Smooth muscle cell of trachea (primary cell): ENCODE data around the gene ZNF132. TPM values are rescaled to one million over a fixed set of nuclear protein-coding genes. Genes with fewer than 3 reads are reported as not detected.

Source experiments
- total RNA-seq: library from RNA; depleted of rRNA; stranded (reverse); fragments of >200 nt; gene quantifications from 2 replicates; pipeline ENCODE4 v1.2.1, GENCODE V29; 2014

ZNF132 gene
- 12.7 and 14.4 TPM in 2 replicates for total RNA-seq

GRCh38 chr19:58439576-58440554, at the start of gene ZNF132:
TSS of gene ZNF132 (minus strand) at chr19:58440153. CDS start at chr19:58439821, 332 bp downstream.

GRCh38 chr19:58475714-58476497, 36.0 kb upstream of the ZNF132 start, which contains the start of gene ZNF446:
TSS of gene ZNF446 (plus strand) at chr19:58476352. CDS start at chr19:58477219, 867 bp downstream.

GRCh38 chr19:58466760-58467589, 27.0 kb upstream of the ZNF132 start, which contains the start of gene ZNF324:
TSS of gene ZNF324 (plus strand) at chr19:58467080. CDS start at chr19:58469186, 2,106 bp downstream.

GRCh38 chr19:58451358-58452101, 11.6 kb upstream of the ZNF132 start, which contains the start of gene ZNF324B:
TSS of gene ZNF324B (plus strand) at chr19:58451622. CDS start at chr19:58453702, 2,080 bp downstream.

GRCh38 chr19:58408152-58409009, 31.6 kb downstream of the ZNF132 start, which contains the start of gene ZNF584:
TSS of gene ZNF584 (plus strand) at chr19:58408649. CDS start at chr19:58409148, 499 bp downstream.

GRCh38 chr19:58395220-58395978, 44.6 kb downstream of the ZNF132 start, which contains the start of gene RNF225:
TSS of gene RNF225 (plus strand) at chr19:58395656. CDS start at chr19:58396090, 434 bp downstream.

GRCh38 chr19:58386576-58387337, 53.2 kb downstream of the ZNF132 start, which contains the start of gene RPS5:
TSS of gene RPS5 (plus strand) at chr19:58387269. CDS start at chr19:58388138, 869 bp downstream.

Other genes with a start within 250 kb of the ZNF132 start
- gene ZNF544, start 211.2 kb downstream of the ZNF132 start, total RNA-seq: 35.9 and 40.7 TPM in 2 replicates
- 4.9 and 6.1 TPM in 2 replicates for gene ZNF8, start 161.2 kb downstream of the ZNF132 start, total RNA-seq
- gene ERVK3-1, start 134.8 kb downstream of the ZNF132 start, total RNA-seq: 22.2 and 40.7 TPM in 2 replicates
- gene ZSCAN22, start 113.2 kb downstream of the ZNF132 start, total RNA-seq: 3.2 and 3.3 TPM in 2 replicates
- 10.6 and 26.5 TPM in 2 replicates for gene A1BG, start 86.7 kb downstream of the ZNF132 start, total RNA-seq
- 0.87 and 2.0 TPM in 2 replicates for gene ZNF497, start 77.4 kb downstream of the ZNF132 start, total RNA-seq
- 3.2 and 3.8 TPM in 2 replicates for gene ZNF837, start 59.1 kb downstream of the ZNF132 start, total RNA-seq
- gene RPS5, start 52.9 kb downstream of the ZNF132 start, total RNA-seq: 1,695 and 1,835 TPM in 2 replicates
- gene RNF225, start 44.5 kb downstream of the ZNF132 start, total RNA-seq: 0.66 TPM in 1 of 2 replicates, not detected in the other
- gene ZNF584, start 31.5 kb downstream of the ZNF132 start, total RNA-seq: 18.5 and 33.2 TPM in 2 replicates
- gene ZNF324B, start 11.5 kb upstream of the ZNF132 start, total RNA-seq: 8.4 and 12.1 TPM in 2 replicates
- gene ZNF324, start 26.9 kb upstream of the ZNF132 start, total RNA-seq: 15.4 and 20.5 TPM in 2 replicates
- 11.2 and 15.1 TPM in 2 replicates for gene ZNF446, start 36.2 kb upstream of the ZNF132 start, total RNA-seq
- gene SLC27A5, start 71.8 kb upstream of the ZNF132 start, total RNA-seq: 3.1 and 5.8 TPM in 2 replicates
- 5.5 and 11.7 TPM in 2 replicates for gene ZBTB45, start 79.7 kb upstream of the ZNF132 start, total RNA-seq
- gene TRIM28, start 103.9 kb upstream of the ZNF132 start, total RNA-seq: 277 and 407 TPM in 2 replicates
- gene CHMP2A, start 115.0 kb upstream of the ZNF132 start, total RNA-seq: 140 and 148 TPM in 2 replicates
- 39.7 and 50.8 TPM in 2 replicates for gene UBE2M, start 118.5 kb upstream of the ZNF132 start, total RNA-seq
- 16.1 and 20.7 TPM in 2 replicates for gene MZF1, start 133.2 kb upstream of the ZNF132 start, total RNA-seq